VCaP (cell line): ENCODE results near the gene HADHB.

Experiments
- H3K27ac ChIP-seq: fragments of 450-650 bp; 2 replicates; pipeline ENCODE4 v1.5.1; 2017
- TF ChIP-seq, protein P1 (sequence below): fragments of 450-650 bp; conservative IDR thresholded peaks from 2 replicates; pipeline ENCODE4 v1.5.1; 2017; ENCODE audit warnings: mild to moderate bottlenecking, moderate library complexity

Gene HADHB

GRCh38 chr2:26212011-26212410, 32.7 kb upstream of the HADHB start:
- TF ChIP-seq, protein P1, sequence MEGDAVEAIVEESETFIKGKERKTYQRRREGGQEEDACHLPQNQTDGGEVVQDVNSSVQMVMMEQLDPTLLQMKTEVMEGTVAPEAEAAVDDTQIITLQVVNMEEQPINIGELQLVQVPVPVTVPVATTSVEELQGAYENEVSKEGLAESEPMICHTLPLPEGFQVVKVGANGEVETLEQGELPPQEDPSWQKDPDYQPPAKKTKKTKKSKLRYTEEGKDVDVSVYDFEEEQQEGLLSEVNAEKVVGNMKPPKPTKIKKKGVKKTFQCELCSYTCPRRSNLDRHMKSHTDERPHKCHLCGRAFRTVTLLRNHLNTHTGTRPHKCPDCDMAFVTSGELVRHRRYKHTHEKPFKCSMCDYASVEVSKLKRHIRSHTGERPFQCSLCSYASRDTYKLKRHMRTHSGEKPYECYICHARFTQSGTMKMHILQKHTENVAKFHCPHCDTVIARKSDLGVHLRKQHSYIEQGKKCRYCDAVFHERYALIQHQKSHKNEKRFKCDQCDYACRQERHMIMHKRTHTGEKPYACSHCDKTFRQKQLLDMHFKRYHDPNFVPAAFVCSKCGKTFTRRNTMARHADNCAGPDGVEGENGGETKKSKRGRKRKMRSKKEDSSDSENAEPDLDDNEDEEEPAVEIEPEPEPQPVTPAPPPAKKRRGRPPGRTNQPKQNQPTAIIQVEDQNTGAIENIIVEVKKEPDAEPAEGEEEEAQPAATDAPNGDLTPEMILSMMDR, result no peak
- H3K27ac ChIP-seq, result no peak overlapping the region

DNA sequence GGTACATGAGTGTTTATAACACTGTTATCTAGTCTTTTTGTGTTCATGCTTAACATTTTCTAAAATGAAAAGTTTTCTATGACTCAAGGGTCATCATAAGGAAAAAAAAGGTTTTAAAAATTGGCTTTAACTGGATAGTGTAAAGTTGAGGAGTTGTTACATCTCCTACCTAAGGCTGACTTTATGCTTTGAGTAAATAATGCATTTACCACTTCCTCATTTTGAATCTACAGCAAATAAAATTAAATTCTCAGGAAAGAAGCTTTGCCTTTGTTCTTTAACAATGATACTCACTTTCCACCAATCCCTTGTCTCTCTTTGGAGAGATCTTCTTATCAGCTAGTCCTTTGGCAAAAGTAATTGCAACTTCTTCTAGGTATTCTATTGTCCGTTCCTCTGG, 30.0 kb upstream of the HADHB start:
- TF ChIP-seq, protein P1, result no peak

GRCh38 chr2:26215833-26216232, 28.9 kb upstream of the HADHB start:
- TF ChIP-seq, protein P1, result no peak
- H3K27ac ChIP-seq, result no peak overlapping the region

More for the DNA sequence above, 30.0 kb upstream of the HADHB start:
- H3K27ac ChIP-seq, result no peak overlapping the region

DNA sequence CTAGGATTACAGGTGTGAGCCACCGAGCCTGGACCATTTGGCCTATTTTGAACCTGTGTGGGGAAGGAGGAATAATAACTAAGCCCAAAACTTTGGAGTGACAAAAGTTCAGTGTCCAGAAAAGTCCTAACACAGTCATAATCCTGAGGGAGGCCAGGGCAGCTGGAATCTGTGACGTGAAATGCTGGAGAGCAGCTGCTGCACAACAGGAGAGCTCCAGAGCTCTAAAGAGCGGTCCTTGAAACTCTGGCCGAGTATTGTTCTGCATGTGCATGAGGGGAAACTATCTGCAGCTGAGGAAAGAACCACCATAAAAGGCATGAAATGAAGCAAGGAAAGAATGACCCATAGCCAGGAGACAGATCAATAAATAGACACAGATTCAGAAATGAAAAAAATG, 28.2 kb upstream of the HADHB start:
- no peak overlapping the region for H3K27ac ChIP-seq
- TF ChIP-seq, protein P1, result no peak

DNA sequence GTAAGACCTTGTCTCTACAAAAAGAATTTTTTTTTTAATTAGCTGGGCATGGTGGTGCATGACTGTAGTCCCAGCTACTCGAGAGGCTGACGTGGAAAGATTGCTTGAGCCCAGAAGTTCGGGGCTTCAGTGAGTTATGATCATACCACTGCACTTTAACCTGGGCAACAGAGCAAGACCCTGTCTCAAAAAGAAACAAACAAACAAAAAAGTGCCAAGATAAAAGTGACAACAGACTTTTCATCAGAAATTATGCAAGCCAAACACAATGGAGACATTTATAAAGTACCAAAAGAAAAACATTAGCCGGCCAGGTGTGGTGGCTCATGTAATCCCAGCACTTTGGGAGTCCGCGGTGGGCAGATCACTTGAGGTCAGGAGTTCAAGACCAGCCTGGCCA, 27.0 kb upstream of the HADHB start:
- TF ChIP-seq, protein P1, result no peak
- H3K27ac ChIP-seq, result no peak overlapping the region

GRCh38 chr2:26223018-26223417, 21.7 kb upstream of the HADHB start:
- TF ChIP-seq, protein P1, result no peak
- no peak overlapping the region for H3K27ac ChIP-seq

DNA sequence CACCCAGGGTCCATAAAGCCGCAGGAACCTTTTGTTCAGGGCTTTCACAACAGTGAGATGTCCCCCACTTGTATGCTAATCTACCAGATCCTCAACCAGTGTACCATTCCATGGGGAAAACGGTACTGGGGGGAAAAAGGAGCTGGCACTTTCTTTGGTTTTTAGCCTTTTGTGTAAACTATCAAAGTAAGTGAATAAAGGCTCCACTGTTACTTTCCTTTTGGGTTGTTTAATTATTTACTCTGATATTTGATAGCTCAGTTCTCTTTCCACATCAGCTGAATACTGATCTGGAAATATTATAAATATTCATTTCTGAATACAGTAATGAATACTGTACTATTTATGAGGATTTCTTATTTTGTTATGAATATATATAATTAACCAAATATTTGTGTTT, 20.6 kb upstream of the HADHB start:
- TF ChIP-seq, protein P1, result no peak
- no peak overlapping the region for H3K27ac ChIP-seq

DNA sequence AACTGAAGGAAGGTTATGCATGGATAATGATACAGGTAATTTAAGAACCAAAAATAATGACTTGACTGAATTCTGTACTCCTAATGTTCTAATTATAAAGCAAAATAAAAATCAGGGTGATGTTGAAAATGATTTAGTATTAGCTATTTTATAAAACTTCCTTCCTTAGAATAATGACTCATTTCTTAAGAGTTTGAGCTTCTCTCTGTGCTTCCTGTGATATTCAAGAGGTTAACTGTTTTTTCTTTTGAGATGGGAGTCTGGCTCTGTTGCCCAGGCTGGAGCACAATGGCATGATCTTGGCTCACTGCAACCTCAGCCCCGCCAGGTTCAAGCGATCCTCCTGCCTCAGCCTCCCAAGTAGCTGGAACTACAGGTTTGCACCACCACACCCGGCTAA, 15.1 kb upstream of the HADHB start:
- H3K27ac ChIP-seq, result no peak overlapping the region
- TF ChIP-seq, protein P1, result no peak
